SIG-M5 treated with dmso at 0.1 percent for 504 hours (cell line): ENCODE data around the gene CD22.
"Not testable (repeated sequence)": the region's sequence is repeated elsewhere in the genome, so short reads cannot be mapped to it uniquely, and the experiment has no call there.

Experiments
- DNase-seq: peaks from one replicate; lab custom pipeline; 2025; ENCODE audit not compliant: unreplicated experiment; lab: John Stamatoyannopoulos, UW

The CD22 gene

DNA sequence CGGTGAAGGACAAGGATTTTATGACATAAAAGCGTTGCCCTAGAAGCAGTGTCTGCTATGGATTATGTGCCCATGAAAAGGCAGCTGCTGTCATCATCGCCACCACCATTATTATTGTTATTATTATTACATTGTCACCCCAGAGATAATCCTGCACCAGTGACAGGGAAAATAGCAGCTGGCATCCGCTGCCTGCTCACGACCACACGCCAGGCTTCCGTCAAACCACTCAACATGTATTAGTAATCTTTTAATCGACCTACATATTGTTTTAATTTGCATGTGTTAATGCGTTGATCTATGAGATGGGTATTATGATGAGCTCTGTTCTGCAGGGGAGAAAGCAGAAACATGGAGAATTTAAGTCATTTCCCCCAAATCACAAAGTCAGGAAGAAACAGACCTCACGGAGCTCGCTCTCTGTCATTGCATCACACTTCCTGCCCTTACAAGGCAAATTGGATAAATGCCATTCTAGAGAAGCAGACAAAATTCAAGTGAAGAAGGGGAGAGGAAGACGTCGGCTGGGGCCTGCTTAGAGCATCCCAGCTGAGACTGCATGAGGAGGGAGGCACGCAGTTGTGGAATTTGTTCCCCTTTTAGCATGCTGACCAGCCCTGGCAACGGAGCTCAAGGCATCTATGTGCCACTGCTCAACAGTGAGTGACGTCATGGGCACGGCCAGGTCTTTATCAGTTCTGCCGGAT is 29.0 kb downstream of the CD22 start, which contains the start of gene FFAR3:
Gene FFAR3, plus strand, starts transcription at position 594 of the 707 bp plus-strand sequence. CDS start 431 bp downstream, outside the sequence.
- DNase-seq: peak; percentile 51

GRCh38 chr19:35358834-35359233 is 29.8 kb downstream of the CD22 start:
- DNase-seq: not testable (repeated sequence)

GRCh38 chr19:35359395-35359794 is 30.4 kb downstream of the CD22 start:
- not testable (repeated sequence) for DNase-seq

GRCh38 chr19:35360081-35360480 is 31.1 kb downstream of the CD22 start:
- not testable (repeated sequence) for DNase-seq

- no peak for DNase-seq
Measured at GRCh38 chr19:35360880-35361420, 32.0 kb downstream of the CD22 start.

- no peak for DNase-seq
Measured at GRCh38 chr19:35362261-35363000, 33.4 kb downstream of the CD22 start.

- DNase-seq: no peak
Measured at GRCh38 chr19:35363001-35363590, 34.1 kb downstream of the CD22 start.

DNA sequence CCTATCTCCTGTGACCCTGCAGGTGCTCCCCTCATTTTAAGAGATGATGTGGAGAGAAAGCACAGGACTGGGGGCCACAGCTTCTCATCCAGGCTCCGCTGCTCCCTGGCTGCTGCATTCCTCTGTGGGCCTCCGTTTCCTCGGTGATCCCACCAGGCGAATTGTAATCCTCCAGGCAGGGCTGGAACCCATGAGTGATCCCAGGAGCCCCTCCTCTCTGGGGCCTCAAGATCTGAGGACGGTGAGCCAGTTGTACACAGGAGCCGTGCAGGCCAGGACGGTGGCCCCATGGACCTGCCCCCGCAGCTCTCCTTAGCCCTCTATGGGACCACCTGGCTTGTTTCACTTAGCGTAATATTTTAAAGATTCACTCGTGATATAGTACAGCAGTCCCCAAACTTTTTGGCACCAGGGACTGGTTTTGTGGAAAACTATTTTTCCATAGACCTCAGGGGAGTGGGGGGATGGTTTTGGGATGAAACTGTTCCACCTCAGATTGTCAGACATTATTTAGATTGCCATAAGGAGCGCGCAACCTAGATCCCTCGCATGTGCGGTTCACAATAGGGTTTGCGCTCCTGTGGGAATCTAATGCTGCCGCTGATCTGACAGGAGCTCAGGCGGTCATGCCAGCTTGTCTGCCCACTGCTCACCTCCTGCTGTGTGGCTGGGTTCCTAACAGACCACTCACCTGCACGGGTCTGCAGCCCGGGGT is 34.9 kb downstream of the CD22 start:
- no peak for DNase-seq

- no peak for DNase-seq
Measured at GRCh38 chr19:35365303-35365702, 36.3 kb downstream of the CD22 start.

- no peak for DNase-seq
Measured at GRCh38 chr19:35368378-35368777, 39.4 kb downstream of the CD22 start.

GRCh38 chr19:35369522-35369921 is 40.5 kb downstream of the CD22 start:
- DNase-seq: no peak

- no peak for DNase-seq
Measured at GRCh38 chr19:35370722-35371121, 41.7 kb downstream of the CD22 start, which contains the start of gene GPR42. Gene GPR42 (plus strand): TSS chr19:35371068. CDS start chr19:35371360, 292 bp downstream.

DNA sequence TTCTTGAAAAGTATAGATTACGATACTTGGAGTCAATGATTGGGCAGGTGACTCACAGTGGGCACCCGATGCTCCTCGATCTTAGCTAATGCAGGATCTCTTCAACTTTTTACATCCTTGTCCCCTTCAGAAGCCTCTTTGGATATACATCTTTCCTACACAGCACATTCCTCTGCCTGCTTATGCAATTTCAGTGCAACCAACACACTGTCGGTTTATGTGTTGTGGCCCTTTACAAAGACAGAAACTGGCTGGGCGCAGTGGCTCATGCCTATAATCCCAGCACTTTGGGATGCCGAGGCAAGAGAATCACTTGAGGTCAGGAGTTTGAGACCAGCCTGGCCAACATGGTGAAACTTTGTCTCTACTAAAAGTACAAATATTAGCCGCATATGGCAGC is 44.5 kb downstream of the CD22 start:
- DNase-seq: no peak

GRCh38 chr19:35374031-35374430 is 45.0 kb downstream of the CD22 start:
- not testable (repeated sequence) for DNase-seq

DNA sequence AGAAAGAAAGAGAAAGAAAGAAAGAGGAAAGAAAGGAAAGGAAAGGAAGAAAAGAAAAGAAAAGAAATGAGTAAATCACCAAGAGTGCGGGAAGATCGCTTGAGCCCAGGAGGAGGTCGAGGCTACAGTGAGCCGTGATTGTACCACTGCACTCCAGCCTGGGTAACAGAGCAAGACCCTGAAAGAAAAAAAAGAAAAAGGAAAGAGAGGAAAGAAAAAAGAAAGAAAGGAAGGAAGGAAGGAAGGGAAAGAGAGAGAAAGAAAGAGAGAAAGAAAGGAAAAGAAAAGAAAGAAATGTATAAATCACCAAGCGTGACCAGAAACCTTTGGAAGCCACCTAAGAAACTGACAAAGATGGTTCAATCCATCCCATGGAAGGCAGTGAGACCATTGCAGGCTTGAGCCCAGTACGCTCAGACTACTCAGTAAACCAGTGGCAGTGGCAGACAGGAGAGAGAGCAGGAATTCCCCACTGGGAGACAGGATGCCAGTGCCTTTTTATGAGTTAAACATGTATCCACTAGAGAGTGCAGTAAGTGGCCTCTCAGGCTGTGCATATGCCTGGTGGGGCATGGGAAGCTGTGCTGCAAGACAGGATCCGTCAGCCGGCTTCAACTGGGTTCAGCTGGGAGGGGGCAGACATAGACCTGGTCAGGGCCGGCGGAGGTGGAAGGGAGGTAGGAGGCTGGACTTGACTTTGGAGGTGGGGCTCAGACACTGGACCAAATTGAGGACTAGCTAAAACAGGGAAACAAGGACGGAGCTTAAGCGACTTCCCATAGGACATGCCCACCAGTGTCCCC is 46.7 kb downstream of the CD22 start:
- DNase-seq: no peak

DNA sequence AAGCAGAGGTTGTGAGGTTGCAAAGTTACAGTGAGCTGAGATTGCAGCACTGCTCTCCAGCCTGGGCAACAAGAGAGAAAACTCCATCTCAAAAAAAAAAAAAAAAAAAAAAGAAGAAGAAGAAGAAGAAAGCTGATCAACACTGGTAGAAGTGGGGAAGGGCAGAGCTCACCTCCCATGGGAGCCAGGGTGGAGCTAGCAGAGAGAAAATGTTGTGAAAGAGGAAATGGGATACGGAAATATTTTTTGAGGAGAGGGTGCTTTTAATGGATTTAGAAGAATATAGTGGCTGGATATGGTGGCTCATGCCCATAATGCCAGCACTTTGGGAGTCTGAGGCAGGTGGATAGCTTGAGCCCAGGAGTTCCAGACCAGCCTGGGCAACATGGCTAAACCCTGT is 48.7 kb downstream of the CD22 start:
- DNase-seq: no peak

- no peak for DNase-seq
Measured at GRCh38 chr19:35378356-35378755, 49.4 kb downstream of the CD22 start.

GRCh38 chr19:35379545-35379944 is 50.6 kb downstream of the CD22 start:
- not testable (repeated sequence) for DNase-seq

DNA sequence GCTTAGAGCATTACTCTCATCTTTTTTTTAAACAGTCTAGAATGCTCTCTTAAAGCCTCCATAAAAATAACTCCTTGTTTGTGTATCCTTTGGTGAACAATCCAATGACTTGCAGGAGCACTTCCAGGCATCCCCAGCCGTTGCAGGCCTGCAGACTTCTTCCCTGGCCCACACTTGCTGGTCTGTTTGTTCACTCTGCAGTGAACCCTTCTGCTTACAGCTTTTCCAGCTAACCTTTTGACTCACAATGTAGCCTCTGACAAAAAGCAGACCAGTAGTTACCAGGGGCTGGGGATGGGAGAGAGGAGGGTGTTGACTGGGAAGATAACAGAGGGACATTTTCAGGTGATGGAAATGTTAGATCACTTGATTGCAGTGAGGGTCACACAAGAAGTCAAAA is 51.0 kb downstream of the CD22 start:
- no peak for DNase-seq

DNA sequence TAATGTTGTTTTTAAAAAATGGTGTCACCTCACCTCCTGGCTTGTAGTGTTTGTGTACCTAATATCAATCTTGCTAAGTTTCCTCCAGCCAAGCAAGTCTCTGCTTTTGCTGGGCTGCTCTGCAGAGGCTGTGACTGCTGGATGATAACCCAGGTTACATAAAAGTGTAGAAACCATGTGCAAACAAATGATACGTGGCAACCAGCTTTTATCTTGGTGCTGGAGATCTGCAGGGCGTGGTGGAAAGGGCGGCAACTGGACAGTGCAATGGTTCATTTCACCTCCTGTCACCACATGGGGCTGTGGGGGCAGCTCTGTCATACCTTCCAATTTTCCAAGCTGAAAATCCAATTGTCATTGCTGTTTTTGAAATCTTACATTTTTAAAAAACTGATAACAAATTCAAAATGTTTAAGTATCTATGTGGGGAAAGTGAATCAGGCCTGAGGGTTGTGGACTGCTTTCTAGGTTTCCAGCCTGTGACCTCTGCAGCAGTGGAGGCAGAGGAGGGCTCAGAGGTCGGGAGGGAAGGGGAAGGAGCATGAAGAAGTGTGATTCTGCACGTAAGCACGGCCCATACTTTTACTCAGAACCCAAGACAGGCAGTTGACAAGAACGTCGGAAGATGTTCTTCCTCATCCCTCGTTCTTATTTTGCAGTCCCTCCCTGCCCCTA is 51.6 kb downstream of the CD22 start:
- no peak for DNase-seq
